ENCODE data around the gene CDKN2AIP. TPM values are rescaled to one million over a fixed set of nuclear protein-coding genes. Genes with fewer than 3 reads are reported as not detected.
A peak's percentile ranks its signal among the peaks of the same experiment; 100 is the strongest.
"Not testable (repeated sequence)": the region's sequence is repeated elsewhere in the genome, so short reads cannot be mapped to it uniquely, and the experiment has no call there.

Gene CDKN2AIP
- total RNA-seq, 1 donor from 2014 or later = 6.8 TPM

DNA sequence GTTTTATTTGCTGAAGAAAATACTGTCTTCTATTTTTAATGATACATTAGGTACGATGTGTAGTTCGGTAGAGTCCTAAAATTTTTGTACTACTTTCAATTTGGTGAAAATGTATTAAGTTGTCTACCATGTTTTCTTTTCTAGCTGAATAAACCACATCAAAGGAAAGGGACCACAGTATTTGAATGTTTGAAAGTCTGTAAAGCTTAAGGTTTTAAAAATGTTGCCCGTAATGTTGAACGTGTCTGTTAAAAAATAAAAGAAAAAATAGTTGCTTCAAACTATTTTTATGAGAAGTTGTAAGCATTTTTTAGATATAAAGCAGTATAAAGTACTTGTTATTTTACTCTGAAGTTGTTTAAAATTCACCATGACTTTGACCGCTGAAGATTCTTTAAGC, 3.2 kb downstream of the CDKN2AIP start:
- no peak for DNase-seq (ENCODE audit: low spot score)
- ATAC-seq = no peak

DNA sequence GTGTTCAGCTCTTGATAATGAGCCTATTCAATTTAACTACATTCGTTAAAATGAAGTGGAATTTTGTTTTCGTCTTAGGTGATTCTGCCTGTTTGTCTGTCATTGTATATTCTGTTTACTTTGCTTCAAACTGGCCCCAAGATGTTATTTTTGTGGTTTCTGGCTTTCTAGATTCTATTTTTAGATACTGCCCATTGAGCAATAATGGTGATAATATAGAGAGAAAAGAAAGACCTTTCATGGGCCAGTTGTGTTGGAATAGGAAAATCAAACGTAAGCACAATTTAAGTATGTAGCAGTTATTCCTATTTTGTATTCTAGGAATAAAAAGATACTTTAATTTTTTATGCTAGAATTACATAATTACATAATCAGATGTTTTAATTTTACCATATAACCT, 4.0 kb downstream of the CDKN2AIP start:
- ATAC-seq (no peak), DNase-seq (ENCODE audit: low spot score) (no peak)

DNA sequence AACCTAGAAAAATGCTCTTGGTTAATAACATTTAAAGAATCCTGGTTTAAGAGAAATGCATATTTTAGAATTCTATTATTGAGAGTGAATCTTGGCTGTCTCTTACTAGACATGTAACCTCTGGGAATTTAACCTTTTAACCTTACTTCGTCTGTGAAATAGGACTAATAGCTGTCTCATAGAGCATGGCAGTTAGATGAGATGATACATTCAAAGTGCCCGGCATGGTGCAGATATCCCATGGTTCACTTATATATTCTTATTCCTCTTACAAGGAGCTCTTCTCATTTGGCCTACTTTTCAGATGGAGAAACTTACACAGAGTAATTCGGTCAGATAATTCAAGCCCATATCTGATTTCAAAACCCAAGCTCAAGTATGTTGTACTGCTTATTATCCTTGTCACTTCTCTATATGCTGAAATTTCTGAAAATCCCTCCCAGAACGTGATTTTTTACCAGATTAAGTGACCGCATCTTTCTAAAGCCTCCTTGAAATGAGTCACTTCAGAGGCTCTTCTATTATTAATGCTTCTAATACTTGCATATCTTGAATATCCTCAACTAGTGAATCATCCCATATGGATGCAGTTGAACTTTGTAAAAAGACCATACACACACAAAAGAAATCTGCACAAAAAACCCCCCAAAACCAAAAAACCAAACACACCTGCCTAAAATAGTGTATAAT, 4.9 kb downstream of the CDKN2AIP start:
- ATAC-seq (no peak), DNase-seq (ENCODE audit: low spot score) (no peak)

DNA sequence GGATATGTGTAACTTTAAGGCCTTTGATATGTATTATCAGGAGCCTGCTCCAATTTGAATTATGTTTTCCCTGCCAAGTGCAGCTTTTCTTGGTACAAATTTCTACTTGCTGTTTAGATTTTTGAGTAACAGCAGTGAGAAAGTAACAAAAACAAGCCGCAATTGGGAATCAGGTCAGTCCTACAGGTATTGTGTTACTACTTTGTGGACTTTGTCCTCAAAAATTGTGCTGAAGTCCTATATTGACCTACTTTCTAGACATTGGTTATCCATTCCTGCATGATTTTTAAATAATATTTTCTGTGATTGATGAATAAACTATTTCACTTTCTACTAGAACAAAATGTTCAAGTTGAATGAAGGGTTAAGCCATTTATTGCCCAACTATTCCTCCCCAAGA, 5.7 kb downstream of the CDKN2AIP start:
- ATAC-seq (peak; percentile 55), DNase-seq (ENCODE audit: low spot score) (no peak)

DNA sequence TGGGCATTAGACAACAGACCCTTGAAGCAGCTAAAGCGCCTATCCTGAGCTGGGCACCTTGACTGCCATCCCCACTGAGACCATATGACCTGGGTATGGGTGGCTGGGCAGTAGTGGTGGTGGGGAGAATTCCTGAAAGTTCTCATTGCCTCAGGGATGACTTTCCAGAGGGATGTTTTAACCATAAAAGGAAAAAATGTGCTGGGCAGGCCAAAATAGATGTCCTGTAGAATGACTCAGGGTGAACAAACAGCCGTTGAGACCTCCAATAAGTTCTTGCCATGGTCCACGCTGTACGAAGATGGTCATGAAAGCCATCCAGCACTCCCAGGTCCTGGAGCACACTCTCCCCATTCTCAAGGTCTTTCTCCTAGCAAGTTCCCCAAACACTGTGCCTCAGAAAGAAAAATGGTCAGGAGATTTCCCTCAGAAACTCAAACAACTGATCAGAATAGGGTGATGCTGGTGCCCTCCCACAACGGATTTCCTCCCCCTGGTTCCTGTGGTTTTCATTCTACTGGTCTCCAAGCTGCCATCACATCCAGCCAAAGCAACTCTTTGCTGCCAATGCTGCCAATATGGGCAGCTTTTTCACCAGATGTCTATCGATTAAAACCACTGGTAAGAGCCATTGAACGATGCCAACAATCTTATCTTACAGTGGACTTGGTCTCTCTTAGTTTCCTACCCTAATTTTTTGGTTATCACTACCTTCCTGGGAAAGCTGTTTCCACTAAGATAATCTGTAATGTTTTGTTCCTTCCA, 11.2 kb downstream of the CDKN2AIP start:
- DNase-seq (ENCODE audit: low spot score) (no peak), ATAC-seq (no peak)

DNA sequence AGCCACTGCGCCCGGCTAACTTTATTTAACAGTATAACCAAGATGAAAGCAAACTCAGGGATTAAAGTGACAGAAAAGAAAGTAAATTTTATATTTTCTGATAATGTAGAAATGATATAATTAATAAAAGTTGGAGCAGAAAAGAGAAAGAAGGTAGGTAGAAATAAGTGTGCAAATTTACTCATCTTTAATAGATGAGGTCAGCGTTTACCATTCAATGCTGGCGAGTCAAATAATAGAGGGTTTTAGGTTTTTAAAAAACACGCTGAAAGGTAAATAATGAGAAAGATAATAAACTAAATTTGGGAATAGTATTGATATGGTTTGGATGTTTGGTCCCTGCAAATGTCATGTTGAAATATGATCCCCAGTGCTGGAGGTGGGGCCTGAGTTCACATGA, 13.6 kb downstream of the CDKN2AIP start:
- ATAC-seq = no peak

DNA sequence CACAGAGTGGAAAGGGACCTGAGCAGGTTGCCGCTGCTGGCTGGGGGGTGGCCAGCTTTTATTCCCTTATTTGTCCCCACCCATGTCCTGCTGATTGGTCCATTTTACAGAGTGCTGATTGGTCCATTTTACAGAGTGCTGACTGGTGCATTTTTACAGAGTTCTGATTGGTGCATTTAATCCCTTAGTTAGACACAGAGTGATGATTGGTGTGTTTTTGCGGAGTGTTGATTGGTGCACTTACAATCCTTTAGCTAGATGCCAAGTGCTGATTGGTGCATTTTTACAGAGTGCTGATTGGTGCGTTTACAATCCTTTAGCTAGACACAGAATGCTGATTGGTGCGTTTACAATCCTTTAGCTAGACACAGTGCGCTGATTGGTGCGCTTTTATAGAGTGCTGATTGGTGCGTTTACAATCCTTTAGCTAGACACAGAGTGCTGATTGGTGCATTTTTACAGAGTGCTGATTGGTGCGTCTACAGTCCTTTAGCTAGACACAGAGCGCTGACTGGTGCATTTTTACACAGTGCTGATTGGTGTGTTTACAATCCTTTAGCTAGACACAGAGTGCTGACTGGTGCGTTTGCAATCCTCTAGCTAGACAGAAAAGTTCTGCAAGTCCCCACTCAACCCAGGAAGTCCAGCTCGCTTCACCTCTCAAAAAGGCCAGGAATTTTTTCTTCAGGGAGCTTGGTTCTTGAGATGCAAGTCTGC, 19.6 kb downstream of the CDKN2AIP start:
- not testable (repeated sequence) for ATAC-seq; DNase-seq (ENCODE audit: low spot score)

More for the DNA sequence above, 13.6 kb downstream of the CDKN2AIP start:
- DNase-seq (ENCODE audit: low spot score) = no peak

DNA sequence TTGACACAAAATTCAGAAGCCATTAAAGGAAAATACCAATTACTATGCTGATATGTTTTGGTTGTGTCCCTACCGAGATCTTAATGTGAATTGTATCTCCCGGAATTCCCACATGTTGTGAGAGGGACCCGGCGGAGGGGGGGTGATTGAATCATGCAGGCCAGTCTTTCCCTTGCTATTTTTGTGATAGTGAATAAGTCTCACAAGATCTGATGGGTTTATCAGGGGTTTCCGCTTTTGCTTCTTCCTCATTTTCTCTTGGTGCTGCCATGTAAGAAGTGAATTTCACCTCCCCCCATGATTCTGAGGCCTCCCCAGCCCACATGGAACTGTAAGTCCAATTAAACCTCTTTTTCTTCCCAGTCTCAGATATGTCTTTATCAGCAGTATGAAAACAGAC, 21.4 kb downstream of the CDKN2AIP start:
- not testable (repeated sequence) for ATAC-seq; DNase-seq (ENCODE audit: low spot score)

DNA sequence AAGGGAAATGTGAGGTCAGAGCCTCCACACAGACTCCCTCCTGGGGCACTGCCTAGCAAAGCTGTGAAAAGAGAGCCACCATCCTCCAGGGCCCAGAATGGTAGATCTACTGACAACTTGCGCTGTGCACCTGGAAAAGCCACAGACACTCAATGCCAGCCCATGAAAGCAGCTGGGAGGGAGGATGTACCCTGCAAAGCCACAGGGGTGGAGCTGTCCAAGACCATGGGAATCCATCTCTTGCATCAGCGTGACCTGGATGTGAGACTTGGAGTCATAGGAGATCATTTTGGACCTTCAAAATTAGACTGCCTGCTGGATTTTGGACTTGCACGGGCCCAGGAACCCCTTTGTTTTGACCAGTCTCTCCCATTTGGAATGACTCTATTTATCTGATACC, 22.8 kb downstream of the CDKN2AIP start:
- no peak for DNase-seq (ENCODE audit: low spot score)
- ATAC-seq = no peak

DNA sequence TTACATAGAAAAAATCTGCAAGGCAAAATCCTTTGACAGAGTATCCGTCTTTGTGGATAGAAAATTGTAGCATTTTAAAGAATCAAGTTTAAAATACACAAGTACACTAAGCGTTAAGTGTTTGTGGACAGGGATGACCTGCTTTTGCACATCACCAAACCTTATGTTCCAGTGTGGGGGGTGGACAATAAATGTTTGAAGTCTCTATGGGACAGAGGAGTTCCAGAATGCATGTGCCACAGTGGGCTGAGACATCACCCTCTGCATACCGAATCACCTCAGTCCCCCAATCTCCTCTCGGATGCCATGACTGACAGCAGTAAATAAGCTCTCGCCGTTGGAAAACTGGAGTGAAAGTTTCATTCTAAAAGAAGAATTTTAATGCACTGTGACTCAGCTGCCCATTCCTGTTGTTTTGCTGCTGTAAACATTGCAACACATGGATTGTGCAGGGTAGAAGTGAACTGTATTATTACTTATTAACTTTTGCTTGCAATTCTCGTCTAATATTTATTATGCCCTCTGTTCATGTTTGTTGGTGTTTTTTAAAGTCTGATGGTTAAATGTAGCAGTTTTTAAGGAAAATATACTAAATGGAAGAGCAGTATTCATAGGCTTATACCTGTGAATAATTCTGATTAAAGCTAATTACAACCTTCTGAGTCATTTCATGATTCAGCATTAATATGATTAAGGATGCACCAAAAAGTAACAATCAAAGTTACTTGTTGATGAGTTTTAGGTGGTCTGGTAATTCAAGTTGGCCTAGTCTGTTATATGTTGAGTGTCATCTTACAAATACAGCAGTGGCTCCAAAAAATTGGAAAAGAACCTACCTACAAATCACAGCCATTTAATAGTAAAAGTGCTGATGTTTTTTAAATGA, 24.0 kb downstream of the CDKN2AIP start:
- no peak for DNase-seq (ENCODE audit: low spot score)

DNA sequence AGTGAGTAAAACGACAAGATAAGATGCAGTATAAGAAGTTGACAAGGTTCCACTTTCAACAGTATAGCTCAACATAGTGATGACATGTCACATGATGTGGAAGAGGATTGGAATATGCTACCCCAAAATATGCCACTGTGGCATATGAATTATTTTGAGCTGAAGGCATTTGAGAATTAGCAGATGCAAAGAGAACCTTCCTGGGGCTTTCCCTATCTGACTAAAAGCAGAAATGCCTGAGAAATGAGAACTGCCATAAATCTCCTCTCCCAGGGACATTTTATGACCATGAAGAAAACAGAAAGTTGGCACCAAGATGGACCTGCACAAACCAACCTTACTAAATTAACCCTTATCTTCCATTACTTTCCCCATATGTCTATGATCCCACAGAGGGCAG, 24.8 kb downstream of the CDKN2AIP start:
- DNase-seq (ENCODE audit: low spot score) = no peak
- no peak for ATAC-seq

More for the DNA sequence above, 24.0 kb downstream of the CDKN2AIP start:
- ATAC-seq = peak; percentile 72

DNA sequence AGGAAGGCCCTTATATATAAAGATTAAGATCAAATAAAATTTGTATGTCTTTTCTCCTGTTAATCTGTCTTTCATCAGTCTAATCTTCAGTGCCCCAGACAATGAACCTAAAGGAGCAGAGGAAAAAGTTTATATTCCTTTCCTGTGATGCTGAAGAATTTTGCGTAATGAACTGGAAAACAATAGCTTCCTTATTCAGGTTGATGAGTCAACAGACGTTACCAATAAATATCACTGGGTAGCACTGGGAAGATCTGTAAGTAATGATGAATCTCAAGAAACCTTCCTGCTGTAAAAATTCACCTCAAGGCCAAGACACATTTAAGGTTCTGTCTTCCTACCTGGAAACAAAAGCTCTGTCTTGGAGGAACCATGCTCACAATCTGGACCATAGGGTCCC, 25.5 kb downstream of the CDKN2AIP start:
- ATAC-seq (no peak), DNase-seq (ENCODE audit: low spot score) (no peak)

DNA sequence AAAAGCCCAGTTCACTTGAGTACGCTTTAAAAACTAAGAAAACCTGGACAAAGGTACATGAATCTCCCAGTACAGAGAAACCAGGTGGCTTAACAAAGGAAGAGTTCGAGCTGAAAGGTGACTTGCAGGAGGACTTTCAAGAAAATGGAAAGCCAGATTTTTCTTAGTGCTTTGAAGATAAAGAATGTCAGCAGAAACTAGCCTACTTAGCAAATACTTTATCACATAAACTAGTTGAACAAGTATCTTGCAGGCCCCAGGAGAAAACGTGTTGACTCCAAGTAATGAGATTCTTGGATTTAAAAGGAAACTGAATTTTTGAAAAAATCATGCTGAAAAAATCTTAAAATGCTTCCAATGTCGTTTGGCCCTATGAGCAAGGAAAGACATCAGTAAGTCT, 26.4 kb downstream of the CDKN2AIP start:
- no peak for DNase-seq (ENCODE audit: low spot score)
- ATAC-seq = no peak

DNA sequence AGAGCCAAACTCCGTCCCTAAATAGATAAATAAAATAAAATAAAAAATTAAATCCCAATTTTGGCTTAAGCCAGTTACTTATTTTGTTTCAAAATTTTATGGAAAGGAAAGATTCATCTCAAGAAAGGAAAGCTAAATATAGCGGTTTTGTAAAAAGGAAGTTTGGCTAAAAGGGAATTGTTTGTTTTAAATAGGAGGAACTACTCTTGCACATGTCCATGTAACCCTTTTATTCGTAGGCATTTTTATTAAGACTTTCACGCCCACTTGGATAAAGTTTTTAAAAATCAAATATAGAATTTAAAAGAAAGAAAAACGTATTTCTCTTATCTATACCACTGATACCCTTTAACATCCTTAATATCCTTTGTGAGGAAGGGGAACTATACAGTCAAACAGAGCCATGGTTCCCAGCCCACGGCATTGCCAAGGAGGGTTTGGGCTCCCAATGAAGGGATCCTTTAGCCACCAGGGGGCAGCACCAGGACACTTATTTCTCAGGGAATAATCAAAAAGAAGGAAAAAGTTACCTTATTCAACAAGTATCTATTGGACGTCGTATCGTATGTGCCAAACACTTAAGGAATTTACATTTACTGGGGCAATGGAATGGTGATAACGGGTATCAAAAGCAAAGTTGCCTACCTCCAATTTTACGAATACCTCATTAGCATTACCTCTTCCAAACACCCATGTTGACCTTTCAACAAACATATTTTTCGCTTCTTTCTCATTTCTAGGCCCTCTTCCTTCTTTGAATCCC, 27.7 kb downstream of the CDKN2AIP start:
- peak; percentile 92 for ATAC-seq
- peak; percentile 82 for DNase-seq (ENCODE audit: low spot score)

DNA sequence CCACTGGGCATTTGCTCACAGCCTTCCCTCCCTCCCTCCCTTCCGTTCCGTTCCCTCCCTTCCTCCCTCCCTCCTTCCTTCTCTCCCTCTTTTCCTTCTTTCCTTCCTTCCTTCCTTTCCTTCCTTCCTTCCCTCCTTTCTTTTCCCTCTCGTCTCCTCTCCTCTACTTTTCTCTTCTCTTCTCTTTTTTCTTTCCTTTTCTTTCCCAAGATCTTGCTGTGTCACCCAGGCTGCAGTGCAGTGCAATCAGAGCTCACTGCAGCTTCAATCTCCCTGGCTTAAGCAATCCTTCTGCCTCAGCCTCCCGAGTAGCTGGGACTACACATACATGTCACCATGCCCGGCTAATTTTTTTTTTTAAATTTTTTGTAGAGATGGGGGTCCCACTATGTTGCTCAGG, 33.7 kb downstream of the CDKN2AIP start:
- DNase-seq (ENCODE audit: low spot score) (no peak), ATAC-seq (no peak)

DNA sequence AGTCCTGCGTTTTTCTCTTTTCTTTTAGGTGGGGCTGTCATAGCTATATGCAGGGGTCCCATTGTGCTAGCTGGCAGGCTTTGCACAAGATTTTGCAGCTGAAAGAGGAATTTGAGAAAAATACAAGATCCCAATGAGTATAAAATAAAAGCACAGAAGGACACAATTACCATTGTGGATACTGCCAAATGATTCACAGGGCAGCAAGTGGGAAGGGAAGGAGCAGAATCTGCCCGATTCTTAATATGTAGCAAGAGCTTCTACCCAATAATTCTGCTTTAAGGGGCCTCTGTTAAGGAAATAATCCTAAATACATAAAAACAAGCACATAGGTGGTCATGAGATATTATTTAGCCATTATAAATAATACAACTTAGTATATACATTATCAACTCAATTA, 34.5 kb downstream of the CDKN2AIP start:
- ATAC-seq (no peak), DNase-seq (ENCODE audit: low spot score) (no peak)

DNA sequence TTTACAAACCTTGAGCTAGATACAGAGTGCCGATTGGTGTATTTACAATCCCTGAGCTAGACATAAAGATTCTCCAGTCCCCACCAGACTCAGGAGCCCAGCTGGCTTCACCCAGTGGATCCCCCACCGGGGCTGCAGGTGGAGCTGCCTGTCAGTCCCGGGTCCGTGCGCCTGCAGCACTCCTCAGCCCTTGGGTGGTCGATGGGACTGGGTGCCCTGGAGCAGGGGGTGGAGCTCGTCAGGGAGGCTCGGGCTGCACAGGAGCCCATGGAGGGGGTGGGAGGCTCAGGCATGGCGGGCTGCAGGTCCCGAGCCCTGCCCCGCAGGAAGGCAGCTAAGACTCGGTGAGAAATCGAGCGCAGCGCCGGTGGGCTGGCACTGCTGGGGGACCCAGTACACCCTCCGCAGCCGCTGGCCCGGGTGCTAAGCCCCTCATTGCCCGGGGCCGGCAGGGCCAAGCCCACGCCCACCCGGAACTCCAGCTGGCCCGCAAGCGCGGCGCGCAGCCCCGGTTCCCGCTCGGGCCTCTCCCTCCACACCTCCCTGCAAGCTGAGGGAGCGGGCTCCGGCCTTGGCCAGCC, 38.2 kb downstream of the CDKN2AIP start:
- not testable (repeated sequence) for DNase-seq (ENCODE audit: low spot score)

DNA sequence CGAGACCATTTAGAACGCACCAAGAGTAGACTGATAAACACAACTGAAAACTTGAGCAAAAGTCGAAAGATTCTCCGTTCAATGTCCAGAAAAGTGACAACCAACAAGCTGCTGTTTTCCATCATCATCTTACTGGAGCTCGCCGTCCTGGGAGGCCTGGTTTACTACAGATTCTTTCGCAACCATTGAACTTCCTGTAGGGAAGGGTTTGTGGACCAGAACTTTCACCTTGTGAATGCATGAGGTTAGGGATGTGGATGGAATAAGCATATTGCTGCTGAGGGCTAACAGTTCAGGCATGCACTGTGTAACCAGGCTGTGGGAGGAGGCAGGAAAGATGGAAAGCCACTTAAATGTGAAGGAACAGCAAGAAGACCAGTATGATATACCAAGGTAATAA, 39.6 kb downstream of the CDKN2AIP start:
- no peak for ATAC-seq
- DNase-seq (ENCODE audit: low spot score) = no peak

More for the DNA sequence above, 38.2 kb downstream of the CDKN2AIP start:
- ATAC-seq = not testable (repeated sequence)

DNA sequence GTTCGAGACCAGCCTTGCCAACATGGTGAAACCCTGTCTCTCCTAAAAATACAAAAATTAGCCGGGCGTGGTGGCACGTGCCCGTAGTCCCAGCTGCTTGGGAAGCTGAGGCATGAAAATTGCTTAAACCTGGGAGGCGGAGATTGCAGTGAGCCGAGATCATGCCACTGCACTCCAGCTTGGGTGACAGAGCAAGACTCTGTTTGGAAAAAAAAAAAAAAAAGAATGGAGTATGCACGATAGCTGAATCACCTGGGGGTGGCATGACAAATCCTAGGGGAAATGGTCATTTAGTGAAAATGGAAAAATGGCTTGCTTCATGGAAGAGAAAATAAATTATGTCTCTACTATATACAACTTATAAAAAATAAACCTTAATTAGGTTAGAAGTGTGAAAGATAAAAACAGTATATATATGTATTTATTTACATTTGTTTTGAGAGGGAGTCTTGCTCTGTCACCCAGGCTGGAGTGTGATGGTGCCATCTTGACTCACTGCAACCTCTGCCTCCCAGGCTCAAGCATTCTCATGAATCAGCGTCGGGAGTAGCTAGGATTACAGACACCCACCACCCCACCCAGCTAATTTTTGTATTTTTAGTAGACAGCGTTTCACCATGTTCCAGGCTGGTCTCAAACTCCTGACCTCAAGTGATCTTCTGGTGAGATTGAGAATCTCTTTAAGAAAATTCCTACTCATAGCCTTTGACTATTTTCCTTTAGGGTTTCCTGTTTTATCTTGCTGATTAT, 41.1 kb downstream of the CDKN2AIP start:
- no peak for DNase-seq (ENCODE audit: low spot score)
- ATAC-seq = no peak

Measured in left lobe of liver (tissue), 2 donors.